ENCODE data around the gene KRTAP1-4. TPM values are rescaled to one million over a fixed set of nuclear protein-coding genes. Genes with fewer than 3 reads are reported as not detected.

KRTAP1-4 gene
- total RNA-seq, 6 experiments from 2014 or later, result not detected

GRCh38 chr17:41010441-41010840 is 19.6 kb downstream of the KRTAP1-4 start:
- no peak for DNase-seq
- H3K27ac ChIP-seq, result no peak overlapping the region
- H3K4me1 ChIP-seq, result no peaks in the 10 kb centered on the region
- no peaks in the 10 kb centered on the region for H3K9me3 ChIP-seq
- no peak for ATAC-seq
- H3K4me3 ChIP-seq, result no peak overlapping the region
- no peak for TF ChIP-seq POLR2A (IDR thresholded peaks at IDR 0.05)
- TF ChIP-seq CTCF (IDR thresholded peaks at IDR 0.05), result no peak
- intact Hi-C loops (cut with DNase I), result no loop called here
- no peaks in the 10 kb centered on the region for H3K27me3 ChIP-seq
- no peaks in the 10 kb centered on the region for H3K36me3 ChIP-seq

- ATAC-seq (no peak), DNase-seq (no peak)
- no peaks in the 10 kb centered on the region for H3K4me1 ChIP-seq
- TF ChIP-seq CTCF (IDR thresholded peaks at IDR 0.05) (no peak), POLR2A (IDR thresholded peaks at IDR 0.05) (no peak)
- no peak overlapping the region for H3K27ac ChIP-seq
- H3K4me3 ChIP-seq, result no peak overlapping the region
- H3K9me3 ChIP-seq, result no peaks in the 10 kb centered on the region
- H3K27me3 ChIP-seq, result no peaks in the 10 kb centered on the region
- WGBS (ENCODE audit: insufficient coverage, low coverage, low lambda C conversion rate, missing lambda C conversion rate), result 70% methylated on average over 1 of the region's 1 CpG
- no peaks in the 10 kb centered on the region for H3K36me3 ChIP-seq
- intact Hi-C loops (cut with DNase I), result no loop called here
Observed at GRCh38 chr17:41009936-41010335, 20.1 kb downstream of the KRTAP1-4 start.

GRCh38 chr17:41009301-41009760 is 20.7 kb downstream of the KRTAP1-4 start:
- Histone ChIP-seq H3K36me3 (no peaks in the 10 kb centered on the region), H3K9me3 (no peaks in the 10 kb centered on the region), H3K27me3 (no peaks in the 10 kb centered on the region), H3K4me1 (no peaks in the 10 kb centered on the region), H3K27ac (no peak overlapping the region), H3K4me3 (no peak overlapping the region)
- intact Hi-C loops (cut with DNase I), result no loop called here
- DNase-seq, result no peak
- ATAC-seq, result no peak
- WGBS (ENCODE audit: insufficient coverage, low coverage, low lambda C conversion rate, missing lambda C conversion rate), result 37% methylated on average over 4 of the region's 4 CpGs
- TF ChIP-seq CTCF (IDR thresholded peaks at IDR 0.05) (no peak), POLR2A (IDR thresholded peaks at IDR 0.05) (no peak)

- Histone ChIP-seq H3K9me3 (no peaks in the 10 kb centered on the region), H3K36me3 (no peaks in the 10 kb centered on the region), H3K4me1 (no peaks in the 10 kb centered on the region), H3K27me3 (no peaks in the 10 kb centered on the region), H3K27ac (no peak within 1 kb of the TSS), H3K4me3 (no peak within 1 kb of the TSS)
- intact Hi-C loops (cut with DNase I), result no loop called here
- ATAC-seq, result no peak
- 56% methylated on average over 6 of the region's 8 CpGs for WGBS (ENCODE audit: insufficient coverage, low coverage, low lambda C conversion rate, missing lambda C conversion rate)
- TF ChIP-seq CTCF (IDR thresholded peaks at IDR 0.05) (no peak), POLR2A (IDR thresholded peaks at IDR 0.05) (no peak)
- DNase-seq, result no peak
Observed at GRCh38 chr17:41008811-41009210, 21.2 kb downstream of the KRTAP1-4 start, which contains the start of gene KRTAP3-1. Gene KRTAP3-1, minus strand, starts transcription at chr17:41009128. Its CDS starts 54 bp downstream, at chr17:41009074.

- no peak for TF ChIP-seq CTCF (IDR thresholded peaks at IDR 0.05)
- TF ChIP-seq POLR2A (IDR thresholded peaks at IDR 0.05), result no peak
- intact Hi-C loops (cut with DNase I), result no loop called here
- H3K27ac ChIP-seq, result no peak overlapping the region
- no peak overlapping the region for H3K4me3 ChIP-seq
- WGBS (ENCODE audit: insufficient coverage, low coverage, low lambda C conversion rate, missing lambda C conversion rate), result 68% methylated on average over 2 of the region's 3 CpGs
- DNase-seq (no peak), ATAC-seq (no peak)
- no peaks in the 10 kb centered on the region for H3K9me3 ChIP-seq
- H3K36me3 ChIP-seq, result no peaks in the 10 kb centered on the region
- H3K27me3 ChIP-seq, result no peaks in the 10 kb centered on the region
- H3K4me1 ChIP-seq, result no peaks in the 10 kb centered on the region
Observed at GRCh38 chr17:41004397-41004796, 25.6 kb downstream of the KRTAP1-4 start.

Measured in right lobe of liver (tissue), 6 donors.